GM21619 (cell line): ENCODE measurements around the gene CYP27B1.

Experiments used
- ATAC-seq: cut with Tn5 transposase; IDR thresholded peaks from one replicate; pipeline ENCODE4 v1.9.1; 2021; ENCODE audit not compliant: unreplicated experiment

CYP27B1 gene

DNA sequence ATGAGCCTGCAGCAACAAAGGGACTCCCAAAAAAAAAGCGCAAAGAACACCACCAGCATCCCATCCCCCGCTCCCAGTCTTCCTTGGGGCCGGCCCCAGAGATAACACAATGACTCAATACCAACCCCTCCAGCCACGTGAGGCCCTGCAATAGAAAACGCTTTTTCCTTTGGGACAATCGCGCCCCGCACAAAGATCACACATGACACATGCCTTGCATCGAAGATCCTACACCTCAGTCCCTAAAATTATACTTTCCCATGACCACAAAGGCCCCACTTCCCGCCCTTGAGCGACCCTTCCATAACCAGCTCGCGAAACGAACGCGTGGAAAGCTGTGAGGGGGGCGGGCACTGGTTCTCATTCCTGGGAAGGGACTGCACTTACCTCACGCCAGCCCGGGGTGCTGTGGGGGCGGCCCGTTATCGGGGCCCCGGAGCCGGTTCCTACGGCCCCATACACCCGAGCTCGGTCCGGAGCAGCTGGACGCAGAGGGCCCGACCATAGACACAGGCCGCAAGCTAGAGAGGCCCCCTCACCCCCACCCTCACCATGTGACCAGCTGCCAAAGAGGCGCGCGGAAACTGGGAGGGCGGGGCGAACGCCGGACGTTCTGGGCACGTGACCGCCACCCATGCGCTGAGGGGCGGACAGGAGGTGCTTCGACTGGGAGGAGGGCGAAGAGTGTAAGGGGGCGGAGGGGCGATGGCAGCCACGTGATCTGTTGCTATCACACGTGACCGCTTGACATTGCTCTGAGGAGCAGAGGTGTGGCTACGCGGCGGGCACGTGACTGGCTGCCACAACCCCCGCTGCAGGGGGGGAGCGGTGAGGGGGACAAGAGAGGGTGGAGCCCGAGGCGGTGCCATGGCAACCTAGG is 14.8 kb downstream of the CYP27B1 start, which contains the start of gene CDK4:
Gene CDK4, minus strand, starts transcription at position 523 of the 880 bp plus-strand sequence. CDS start 593 bp downstream, outside the sequence.
- ATAC-seq, result peak; percentile 69

DNA sequence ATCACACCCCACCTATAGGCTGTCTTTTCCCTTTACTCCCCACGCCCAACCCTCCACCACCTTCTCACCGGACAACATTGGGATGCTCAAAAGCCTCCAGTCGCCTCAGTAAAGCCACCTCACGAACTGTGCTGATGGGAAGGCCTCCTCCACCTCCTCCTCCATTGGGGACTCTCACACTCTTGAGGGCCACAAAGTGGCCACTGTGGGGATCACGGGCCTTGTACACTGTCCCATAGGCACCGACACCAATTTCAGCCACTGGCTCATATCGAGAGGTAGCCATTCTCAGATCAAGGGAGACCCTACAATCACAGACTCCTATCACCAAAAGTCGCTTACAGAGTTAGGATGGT is 15.5 kb downstream of the CYP27B1 start:
- no peak for ATAC-seq

DNA sequence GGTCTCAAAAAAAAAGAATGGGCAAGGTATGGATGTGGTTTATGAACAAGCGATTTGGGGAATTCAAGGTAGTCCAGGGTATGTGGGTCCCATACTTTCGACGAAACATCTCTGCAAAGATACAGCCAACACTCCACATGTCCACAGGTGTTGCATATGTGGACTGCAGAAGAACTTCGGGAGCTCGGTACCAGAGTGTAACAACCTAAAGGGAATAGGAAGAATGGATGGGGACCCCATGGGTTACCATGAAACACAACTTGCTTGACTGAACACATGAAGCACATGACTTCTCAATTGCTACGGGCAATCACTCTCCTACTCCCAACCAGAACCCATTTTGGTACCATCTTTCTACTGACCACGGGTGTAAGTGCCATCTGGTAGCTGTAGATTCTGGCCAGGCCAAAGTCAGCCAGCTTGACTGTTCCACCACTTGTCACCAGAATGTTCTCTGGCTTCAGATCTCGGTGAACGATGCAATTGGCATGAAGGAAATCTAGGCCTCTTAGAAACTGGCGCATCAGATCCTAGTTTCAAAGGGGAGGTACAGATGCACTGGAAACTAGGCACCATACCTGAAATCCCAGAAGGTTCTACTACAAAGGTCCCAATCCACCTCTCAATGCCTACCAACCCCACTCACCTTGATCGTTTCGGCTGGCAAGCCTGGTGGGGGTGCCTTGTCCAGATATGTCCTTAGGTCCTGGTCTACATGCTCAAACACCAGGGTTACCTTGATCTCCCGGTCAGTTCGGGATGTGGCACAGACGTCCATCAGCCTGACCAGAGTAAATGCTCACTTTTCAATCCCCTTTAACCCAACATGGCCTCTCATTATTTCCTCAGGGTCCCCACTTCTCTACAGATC is 16.1 kb downstream of the CYP27B1 start:
- no peak for ATAC-seq

DNA sequence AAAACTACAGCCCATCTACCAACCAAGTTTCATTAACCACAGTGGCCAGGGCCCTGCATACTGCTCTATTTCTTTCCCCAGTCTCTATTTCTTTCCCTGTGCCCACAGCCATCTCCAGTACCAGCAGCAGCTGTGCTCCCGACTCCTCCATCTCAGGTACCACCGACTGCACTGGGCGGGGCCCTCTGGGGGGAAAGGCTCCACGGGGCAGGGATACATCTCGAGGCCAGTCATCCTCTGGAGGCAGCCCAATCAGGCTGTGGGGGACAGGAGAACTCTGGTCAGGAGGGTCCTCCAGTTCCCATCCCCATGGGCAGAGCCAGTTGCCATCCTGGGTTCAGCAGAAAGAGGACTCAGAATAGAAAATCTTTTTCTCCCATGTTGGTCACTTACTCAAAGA is 17.8 kb downstream of the CYP27B1 start:
- ATAC-seq, result no peak

DNA sequence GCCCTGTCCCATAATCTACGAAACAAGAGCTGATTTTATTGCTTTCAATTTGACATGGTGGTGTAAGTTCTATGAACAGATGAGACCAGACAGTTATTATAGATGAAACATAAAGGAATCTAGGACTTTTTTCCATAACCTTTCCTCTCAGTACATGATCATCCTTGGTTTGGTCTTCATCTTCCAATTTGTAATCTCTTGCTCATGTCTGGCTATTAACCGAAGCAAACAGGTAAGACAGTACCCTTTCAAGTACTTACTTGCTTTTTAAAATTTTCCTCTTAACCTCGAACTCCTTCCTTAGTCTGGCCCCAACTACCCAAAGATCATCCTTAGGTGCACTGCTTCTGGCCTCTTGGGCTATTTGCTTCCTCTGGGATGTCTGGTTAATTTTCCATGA is 20.9 kb downstream of the CYP27B1 start:
- no peak for ATAC-seq

DNA sequence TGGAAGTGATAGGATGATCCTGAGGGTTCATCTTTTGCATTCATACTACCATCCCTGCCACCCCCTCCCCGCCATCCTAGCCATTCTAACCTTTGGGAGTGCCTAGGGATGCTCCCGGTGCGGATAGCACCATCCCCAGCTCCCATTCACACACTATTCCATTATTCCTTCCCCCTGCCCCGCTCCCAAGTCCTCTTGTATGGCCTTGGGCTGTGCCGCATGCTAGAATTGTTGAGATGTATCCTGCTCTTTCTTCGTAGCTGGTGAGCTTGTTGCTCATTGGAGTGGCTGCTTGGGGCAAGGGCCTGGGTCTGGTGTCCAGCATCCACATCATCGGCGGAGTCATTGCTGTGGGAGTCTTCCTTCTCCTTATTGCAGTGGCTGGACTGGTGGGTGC is 21.4 kb downstream of the CYP27B1 start:
- ATAC-seq, result no peak

DNA sequence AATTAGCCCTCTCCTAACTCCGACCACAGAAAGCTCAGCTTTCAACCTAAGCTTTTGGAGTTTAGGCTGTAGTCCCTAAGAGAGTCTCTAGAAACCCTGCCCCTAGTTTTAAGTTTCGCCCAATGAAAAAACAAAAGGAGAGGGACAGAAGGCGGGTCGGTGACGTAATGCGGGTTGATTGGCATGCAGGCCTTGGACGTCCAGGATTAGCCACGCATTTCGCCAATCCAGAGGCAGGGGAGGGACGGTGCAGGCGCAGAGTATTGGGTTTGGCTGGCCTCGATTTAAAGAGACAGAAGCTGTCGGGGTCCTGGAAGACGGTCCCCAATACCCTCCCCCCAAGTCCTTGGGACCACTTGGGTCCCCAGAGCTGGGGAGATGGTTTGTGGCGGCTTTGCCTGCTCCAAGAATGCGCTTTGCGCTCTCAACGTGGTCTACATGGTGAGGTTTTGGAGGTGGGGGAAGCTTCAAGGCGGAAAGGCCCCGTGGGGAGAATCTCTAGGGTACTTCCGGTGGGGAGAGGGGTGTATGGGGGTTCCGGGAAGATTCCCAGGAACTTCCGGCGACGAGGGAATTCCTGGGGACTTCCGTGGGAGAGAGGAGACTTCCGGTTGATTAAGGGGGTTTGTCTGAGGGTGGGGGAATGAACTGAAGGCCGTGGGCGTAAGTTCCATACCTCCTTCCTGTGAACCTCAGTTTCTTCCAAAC is 21.9 kb downstream of the CYP27B1 start, which contains the start of gene TSPAN31:
Gene TSPAN31, plus strand, starts transcription at position 263 of the 708 bp plus-strand sequence. Its CDS starts 116 bp downstream, at position 379.
- peak; percentile 80 for ATAC-seq

DNA sequence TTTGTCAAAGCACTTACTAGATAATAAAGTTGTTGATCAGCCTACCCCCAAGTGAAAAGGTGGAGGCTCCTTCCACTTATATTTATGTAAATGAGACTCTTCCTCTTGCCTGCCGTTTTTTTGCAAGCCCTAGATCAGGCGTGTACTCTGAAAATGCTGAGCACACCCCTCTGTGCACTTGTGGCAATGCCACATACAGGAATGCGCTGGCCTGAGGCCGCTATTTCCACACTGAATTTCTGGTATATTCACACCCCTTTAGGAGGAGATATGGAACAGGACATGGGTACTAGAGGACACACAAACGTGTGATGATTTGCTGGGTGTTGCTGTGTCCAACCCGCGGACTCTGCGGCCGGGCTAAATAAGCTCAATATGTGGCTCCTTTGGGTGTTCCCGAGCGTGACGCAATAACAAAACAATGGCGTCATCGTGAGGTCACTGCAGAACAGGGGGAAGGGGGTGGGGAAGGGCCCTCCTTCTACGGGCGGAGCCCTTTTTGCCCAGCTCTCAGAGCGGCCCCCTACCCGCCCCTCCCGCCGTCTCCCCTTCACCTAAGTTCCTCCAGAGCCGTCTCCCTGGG is 22.6 kb downstream of the CYP27B1 start:
- peak; percentile 35 for ATAC-seq

DNA sequence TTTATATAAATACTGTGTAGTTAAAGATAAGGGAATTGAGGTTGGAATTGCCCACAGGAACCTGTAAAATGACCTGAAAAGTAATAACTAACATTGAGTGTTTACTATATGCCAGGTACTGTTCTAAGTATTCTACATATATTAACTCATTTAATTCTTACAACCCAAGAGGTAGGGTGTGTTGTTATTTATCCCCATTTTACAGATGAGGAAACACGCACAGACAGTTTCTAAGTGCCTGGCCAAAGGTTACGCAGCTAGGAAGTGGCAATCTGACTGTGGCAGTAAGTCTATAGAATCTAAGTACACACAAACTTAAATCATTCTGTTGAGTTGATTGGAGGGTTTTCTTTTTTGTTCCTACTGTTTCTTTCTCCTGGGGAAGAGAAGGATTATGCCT is 23.1 kb downstream of the CYP27B1 start:
- no peak for ATAC-seq

DNA sequence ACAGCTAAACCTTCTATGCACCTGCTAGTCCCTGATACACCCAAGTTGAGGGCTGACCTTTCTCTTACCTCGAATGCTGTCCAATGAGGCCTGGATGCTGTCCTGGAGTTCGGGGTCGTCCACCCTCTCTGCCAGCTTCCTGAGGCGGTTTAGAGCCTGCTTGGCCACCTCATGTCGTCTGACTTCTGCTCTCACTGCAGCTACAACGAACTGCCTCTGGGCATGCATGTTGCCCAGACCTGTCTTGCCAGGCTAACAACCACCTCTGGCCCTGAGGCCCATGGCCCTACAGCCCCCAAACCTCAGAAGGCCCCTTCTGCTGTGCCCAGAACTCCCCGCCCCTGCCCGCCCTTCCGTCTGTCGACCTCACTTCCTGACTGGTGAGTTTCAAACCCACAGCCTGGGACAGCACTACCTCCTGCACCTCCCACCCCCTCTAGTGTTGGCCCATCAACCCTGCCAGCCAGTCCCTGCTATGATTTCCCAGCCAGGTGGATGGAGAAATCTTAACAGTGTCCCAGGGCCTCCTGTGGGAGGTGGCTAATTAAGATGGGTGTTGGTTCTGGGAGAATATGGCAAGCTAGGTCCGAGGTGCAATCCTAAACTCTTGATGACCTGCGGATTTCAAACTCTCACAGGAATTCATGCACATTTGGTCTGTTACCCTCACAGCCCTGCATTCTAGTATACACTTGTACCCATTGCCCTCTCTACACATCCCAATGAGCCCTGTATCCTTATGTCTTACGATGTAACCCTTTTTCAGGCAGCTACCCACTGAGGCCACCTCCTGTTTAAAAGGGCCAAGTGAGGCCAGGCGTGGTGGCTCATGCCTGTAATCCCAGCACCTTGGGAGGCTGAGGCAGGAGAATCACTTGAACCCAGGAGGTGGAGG is 24.8 kb downstream of the CYP27B1 start:
- peak; percentile 47 for ATAC-seq

DNA sequence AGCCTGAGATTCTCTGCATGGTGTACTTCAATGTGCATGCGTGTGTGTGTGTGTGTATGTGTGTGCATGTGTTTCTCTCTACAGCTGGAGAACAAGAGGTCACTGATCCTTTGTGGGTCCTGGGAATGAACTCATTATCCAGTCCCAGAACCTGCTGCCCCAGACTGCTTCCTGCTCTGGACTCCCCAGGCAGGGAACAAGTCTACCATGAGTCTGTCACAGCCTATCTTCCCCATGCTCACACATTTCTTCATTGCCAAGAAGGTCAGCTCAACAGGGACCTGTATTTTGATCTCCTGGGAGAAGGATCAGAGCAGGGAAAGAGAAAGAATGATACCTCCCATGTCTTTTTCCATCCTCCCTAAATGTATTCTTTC is 25.5 kb downstream of the CYP27B1 start:
- no peak for ATAC-seq

DNA sequence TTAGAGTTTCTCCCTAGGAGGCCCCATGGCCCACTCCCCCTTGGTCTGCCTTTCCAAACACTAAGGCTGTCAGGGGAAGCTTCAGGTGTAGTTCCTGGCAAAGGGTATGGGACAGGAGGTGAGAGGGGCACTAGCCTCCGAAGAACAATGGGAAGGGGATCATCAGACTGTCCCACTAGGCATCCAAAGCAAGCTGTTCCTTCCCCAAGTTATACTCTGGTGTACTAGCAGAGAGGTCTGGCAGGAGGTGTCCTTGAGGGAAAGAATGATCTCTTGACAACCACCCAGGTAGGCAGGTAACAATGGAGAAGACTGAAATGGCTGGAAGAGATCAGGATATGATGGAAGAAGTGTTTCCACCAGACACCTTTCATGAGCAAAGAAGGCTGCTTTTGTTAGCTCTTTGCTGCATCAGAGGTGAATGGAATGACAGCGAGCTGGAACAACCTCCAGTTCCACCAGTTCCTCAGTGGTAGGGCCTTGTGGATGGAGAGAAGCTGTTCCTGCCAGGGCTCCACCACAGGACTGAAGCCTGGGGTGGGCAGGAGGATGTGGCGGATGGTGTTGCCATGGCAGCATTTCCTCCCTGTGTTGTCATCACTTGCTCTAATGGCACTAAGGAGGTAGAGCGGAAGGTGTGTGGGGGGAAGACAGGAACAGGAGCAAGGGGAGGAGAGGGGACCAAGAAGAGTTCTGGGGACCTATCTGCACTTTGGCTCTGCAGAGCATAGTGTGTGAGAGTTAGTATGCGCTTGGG is 26.0 kb downstream of the CYP27B1 start:
- peak; percentile 52 for ATAC-seq

DNA sequence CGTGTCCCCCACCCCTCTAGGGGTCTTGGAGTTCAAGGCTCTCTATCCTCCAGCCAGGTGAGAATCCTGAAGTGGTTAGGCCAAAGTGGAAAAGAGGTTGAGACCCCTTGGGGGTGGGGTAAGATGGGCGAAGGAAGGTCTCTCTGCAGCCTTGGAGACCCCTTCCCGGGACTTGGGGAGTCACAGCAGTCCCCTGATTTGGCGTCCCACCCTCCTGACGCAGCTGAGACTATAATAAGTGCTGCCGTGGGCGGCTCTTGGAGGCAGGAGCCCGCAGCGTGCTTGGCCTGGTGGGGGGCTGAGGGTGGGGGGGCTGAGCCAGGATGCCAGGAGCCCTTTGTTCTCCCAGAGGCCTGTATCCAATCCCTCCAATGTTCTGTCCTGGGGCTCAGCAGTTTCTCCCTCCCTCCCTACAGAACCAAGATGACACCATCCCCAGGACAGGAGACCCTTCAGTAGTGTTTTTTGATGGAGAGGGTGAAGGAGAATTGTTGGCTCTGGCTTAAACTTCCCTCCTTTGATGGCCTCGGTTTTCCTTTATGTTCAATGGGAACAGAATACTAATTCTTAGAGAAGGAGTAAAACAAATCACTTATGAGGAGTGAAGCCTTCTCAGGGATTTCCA is 26.9 kb downstream of the CYP27B1 start:
- no peak for ATAC-seq

DNA sequence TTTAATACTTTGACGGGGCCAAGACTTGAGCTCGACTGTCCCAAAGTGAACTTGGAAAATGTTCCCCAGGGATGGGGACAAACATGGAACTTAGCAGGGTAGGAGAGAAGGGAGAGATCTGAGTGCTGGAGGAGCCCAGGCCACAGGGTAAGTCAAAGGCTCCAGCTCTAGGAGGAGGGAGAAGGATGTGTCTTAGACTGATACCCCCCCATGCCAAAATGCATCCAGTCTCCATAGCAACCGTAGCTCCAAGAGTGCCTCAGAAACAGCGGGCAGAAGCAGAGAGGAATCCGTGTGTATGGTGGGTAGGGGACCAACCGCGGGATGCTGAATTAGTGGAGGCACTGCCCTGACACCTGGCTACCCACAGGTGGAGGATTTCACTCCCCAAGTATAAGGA is 27.5 kb downstream of the CYP27B1 start:
- no peak for ATAC-seq

DNA sequence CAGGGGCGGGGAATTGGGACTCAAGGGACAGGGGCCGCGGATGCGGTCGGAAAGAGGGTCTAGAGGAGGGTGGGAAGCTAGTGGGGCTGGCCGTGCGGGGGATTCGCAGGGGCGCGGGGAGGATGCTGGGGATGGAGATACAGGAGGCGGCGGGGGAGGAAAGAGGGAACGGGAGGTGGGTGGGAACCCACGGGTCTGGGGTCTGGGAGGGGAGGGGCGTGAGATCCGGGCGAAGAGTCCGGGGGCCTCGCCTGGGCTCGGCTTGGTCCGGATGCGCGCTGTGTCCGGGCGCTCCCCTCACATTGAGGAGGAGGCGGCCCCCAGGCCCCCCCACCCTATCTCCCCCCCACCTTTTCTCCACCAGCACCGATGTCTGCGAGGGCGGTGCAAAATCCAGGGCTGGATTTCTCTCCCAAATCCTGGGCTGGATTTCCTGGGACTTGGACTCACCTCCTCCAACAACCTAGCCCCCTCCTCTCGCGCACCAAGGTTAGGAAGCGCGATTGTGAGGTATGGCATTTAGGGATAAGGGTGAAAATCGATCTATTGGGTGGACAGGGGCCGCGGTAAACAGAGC is 28.1 kb downstream of the CYP27B1 start, which contains the start of gene AGAP2:
Gene AGAP2, minus strand, starts transcription at position 82 of the 577 bp plus-strand sequence. CDS start 496 bp downstream, outside the sequence.
- no peak for ATAC-seq

DNA sequence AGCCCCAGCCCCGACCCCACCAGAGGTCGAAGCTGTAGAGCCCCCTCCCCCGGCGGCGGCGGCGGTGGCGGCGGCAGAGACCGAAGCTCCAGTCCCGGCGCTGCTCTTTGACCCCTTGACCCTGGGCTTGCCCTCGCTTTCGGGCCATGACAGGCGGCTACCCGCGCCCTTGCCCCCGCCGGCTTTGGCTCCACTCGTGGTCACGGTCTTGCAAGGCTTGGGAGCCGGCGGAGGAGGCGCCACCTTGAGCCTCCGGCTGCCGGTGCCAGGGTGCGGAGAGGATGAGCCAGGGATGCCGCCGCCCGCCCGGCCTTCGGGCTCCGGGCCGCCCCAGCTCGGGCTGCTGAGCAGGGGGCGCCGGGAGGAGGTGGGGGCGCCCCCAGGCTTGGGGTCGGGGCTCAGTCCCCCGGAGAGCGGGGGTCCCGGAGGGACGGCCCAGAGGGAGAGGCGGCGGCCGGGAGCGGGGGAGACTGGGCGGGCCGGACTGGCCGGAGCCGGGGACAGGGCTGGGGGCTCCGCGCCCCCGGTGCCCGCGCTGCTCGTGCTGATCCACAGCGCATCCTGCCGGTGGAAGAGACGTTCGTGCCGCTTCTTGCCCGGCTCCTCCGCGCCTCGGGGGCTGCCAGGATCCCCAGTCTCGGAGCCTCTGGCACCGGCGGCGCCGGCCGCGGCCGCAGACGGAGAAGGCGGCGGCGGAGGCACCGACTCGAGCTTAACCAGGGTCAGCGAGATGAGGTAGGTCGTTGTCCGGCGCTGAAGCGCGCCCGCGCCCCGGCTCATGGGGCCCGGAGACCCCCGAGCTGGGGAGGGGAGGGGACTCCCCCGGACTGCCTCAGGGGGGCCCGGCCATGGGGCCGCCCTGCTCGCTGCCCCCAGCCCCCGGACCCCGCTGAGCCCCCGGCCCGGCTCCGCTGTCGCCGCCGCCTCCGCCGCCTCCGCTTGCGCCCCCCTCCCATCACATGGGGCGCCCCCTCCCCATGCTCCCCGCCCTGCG is 29.1 kb downstream of the CYP27B1 start:
- ATAC-seq, result no peak
